Measurements from ENCODE around the gene CD109.
A peak's percentile ranks its signal among the peaks of the same experiment; 100 is the strongest.
"Not testable (repeated sequence)": the region's sequence is repeated elsewhere in the genome, so short reads cannot be mapped to it uniquely, and the experiment has no call there.

Gene CD109

GRCh38 chr6:73832313-73832712 lies 136.3 kb downstream of the CD109 start (continued):
- no peak for TF ChIP-seq TSHZ2 (CRISPR knock-in tag; IDR thresholded peaks at IDR 0.05)
- TF ChIP-seq BACH2 (CRISPR knock-in tag; IDR thresholded peaks at IDR 0.05; ENCODE audit: borderline replicate concordance), result no peak
- TF ChIP-seq OSR1 (CRISPR knock-in tag; IDR thresholded peaks at IDR 0.05), result no peak
- no peak for TF ChIP-seq GLIS3 (CRISPR knock-in tag; IDR thresholded peaks at IDR 0.05)
- no peak for TF ChIP-seq RARB (CRISPR knock-in tag; IDR thresholded peaks at IDR 0.05)
- no peak for TF ChIP-seq CSRNP3 (CRISPR knock-in tag; IDR thresholded peaks at IDR 0.05)

DNA sequence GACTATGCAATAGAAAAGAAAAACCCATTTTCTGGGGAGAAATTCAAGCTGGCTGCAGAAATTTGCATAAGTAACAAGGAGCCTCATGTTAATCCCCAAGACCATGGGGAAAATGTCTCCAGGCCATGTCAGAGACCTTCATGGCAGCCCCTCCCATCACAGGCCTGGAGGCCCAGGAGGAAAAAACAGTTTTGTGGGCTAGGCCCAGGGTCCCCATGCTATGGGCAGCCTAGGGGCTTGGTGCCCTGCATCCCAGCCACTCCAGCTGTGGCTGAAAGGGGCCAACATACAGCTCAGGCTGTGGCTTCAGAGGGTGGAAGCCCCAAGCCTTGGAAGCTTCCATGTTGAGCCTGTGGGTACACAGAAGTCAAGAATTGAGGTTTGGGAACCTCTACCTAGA lies 148.7 kb downstream of the CD109 start:
- ATAC-seq, result not testable (repeated sequence)

- ATAC-seq, result not testable (repeated sequence)
Measured at GRCh38 chr6:73851048-73851447, 155.0 kb downstream of the CD109 start.

DNA sequence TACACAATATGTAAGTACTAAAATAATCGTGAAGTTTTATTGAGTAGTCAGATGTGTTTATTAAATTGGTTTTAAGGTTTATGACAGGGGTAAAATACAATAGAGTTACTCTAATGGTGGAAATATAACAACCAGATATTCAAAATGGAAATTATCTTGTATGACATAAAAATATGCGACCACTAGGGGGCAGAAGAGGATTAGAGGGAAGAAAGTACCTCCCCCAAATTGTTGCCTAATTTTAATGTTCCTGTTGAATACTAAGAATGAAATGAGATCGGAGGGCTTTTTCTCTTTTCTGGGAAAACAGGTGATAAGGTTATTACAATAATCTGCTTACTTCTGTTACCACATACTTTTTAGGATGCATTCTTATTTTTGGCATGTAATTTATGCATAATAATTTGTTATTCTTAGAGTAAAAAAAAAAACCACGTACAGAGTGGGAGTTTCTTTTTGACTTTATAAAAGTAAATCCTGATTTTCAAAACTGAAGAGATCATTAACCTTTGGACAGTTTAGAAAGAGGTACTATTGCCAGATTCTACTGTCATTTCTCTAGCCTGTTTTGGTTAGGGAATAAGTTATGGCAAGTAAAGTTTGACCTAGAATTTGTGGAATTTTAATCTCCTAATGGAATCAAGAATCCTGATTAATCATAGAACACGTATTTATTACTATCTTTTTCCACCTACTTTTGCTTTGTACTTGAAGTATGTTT lies 159.2 kb downstream of the CD109 start:
- peak; percentile 65; the same call in 2 of the 3 replicates for ATAC-seq

More for the DNA sequence above, 159.2 kb downstream of the CD109 start:
- TF ChIP-seq ZC3H10 (CRISPR knock-in tag; IDR thresholded peaks at IDR 0.05) (no peak), GLIS3 (CRISPR knock-in tag; IDR thresholded peaks at IDR 0.05) (no peak), TOX (CRISPR knock-in tag; IDR thresholded peaks at IDR 0.05; ENCODE audit: borderline replicate concordance) (no peak), ZNF565 (CRISPR knock-in tag; conservative IDR thresholded peaks at IDR 0.05; ENCODE audit: low read depth) (no peak), RARB (CRISPR knock-in tag; IDR thresholded peaks at IDR 0.05) (no peak), CSRNP3 (CRISPR knock-in tag; IDR thresholded peaks at IDR 0.05) (no peak), BACH2 (CRISPR knock-in tag; IDR thresholded peaks at IDR 0.05; ENCODE audit: borderline replicate concordance) (no peak), ZNF70 (CRISPR knock-in tag; IDR thresholded peaks at IDR 0.05) (no peak), PATZ1 (CRISPR knock-in tag; IDR thresholded peaks at IDR 0.05; ENCODE audit: borderline replicate concordance) (no peak), TSHZ2 (CRISPR knock-in tag; IDR thresholded peaks at IDR 0.05) (no peak), SNAI2 (CRISPR knock-in tag; IDR thresholded peaks at IDR 0.05) (no peak), ISL1 (CRISPR knock-in tag; IDR thresholded peaks at IDR 0.05) (no peak), PPARA (CRISPR knock-in tag; IDR thresholded peaks at IDR 0.05; ENCODE audit: borderline replicate concordance) (no peak), POU6F1 (CRISPR knock-in tag; IDR thresholded peaks at IDR 0.05; ENCODE audit: borderline replicate concordance, low read depth) (no peak), ARNTL (CRISPR knock-in tag; IDR thresholded peaks at IDR 0.05; ENCODE audit: borderline replicate concordance, low read depth) (no peak), TCF4 (CRISPR knock-in tag; IDR thresholded peaks at IDR 0.05; ENCODE audit: borderline replicate concordance) (no peak), OSR1 (CRISPR knock-in tag; IDR thresholded peaks at IDR 0.05) (no peak), ZFP30 (CRISPR knock-in tag; IDR thresholded peaks at IDR 0.05) (no peak), ZNF8 (CRISPR knock-in tag; IDR thresholded peaks at IDR 0.05) (no peak)
- TF ChIP-seq, protein P1, sequence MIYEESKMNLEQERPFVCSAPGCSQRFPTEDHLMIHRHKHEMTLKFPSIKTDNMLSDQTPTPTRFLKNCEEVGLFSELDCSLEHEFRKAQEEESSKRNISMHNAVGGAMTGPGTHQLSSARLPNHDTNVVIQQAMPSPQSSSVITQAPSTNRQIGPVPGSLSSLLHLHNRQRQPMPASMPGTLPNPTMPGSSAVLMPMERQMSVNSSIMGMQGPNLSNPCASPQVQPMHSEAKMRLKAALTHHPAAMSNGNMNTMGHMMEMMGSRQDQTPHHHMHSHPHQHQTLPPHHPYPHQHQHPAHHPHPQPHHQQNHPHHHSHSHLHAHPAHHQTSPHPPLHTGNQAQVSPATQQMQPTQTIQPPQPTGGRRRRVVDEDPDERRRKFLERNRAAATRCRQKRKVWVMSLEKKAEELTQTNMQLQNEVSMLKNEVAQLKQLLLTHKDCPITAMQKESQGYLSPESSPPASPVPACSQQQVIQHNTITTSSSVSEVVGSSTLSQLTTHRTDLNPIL (CRISPR knock-in tag; IDR thresholded peaks at IDR 0.05; ENCODE audit: low read depth), result no peak

All from SK-N-SH treated with all-trans-retinoic acid at 6 μM for 48 hours (cell line).